GM18867 (cell line): ENCODE results near the gene SLC16A9.
"Not testable (repeated sequence)": the region's sequence is repeated elsewhere in the genome, so short reads cannot be mapped to it uniquely, and the experiment has no call there.

Experiments
- ATAC-seq: cut with Tn5 transposase; IDR thresholded peaks from one replicate; pipeline ENCODE4 v1.9.1; 2021; ENCODE audit warnings: mild to moderate bottlenecking, moderate library complexity; ENCODE audit not compliant: unreplicated experiment

The SLC16A9 gene

GRCh38 chr10:59709395-59710125 lies at the start of gene SLC16A9:
TSS of gene SLC16A9 (minus strand) at chr10:59709850. CDS start at chr10:59684291, 25,559 bp downstream.
- ATAC-seq: peak; percentile 89

- no peak for ATAC-seq
Observed at GRCh38 chr10:59757966-59758365, 48.3 kb upstream of the SLC16A9 start.

GRCh38 chr10:59754951-59755350 lies 45.3 kb upstream of the SLC16A9 start:
- ATAC-seq: no peak

GRCh38 chr10:59753267-59753666 lies 43.6 kb upstream of the SLC16A9 start, which contains the start of gene MRLN:
TSS of gene MRLN (minus strand) at chr10:59753455.
- no peak for ATAC-seq

GRCh38 chr10:59752278-59752940 lies 42.8 kb upstream of the SLC16A9 start:
- no peak for ATAC-seq

GRCh38 chr10:59750155-59750945 lies 40.7 kb upstream of the SLC16A9 start:
- no peak for ATAC-seq

- no peak for ATAC-seq
Observed at GRCh38 chr10:59748834-59749233, 39.2 kb upstream of the SLC16A9 start.

- no peak for ATAC-seq
Observed at GRCh38 chr10:59745163-59745650, 35.6 kb upstream of the SLC16A9 start.

- ATAC-seq: not testable (repeated sequence)
Observed at GRCh38 chr10:59744762-59745161, 35.1 kb upstream of the SLC16A9 start.

GRCh38 chr10:59744156-59744555 lies 34.5 kb upstream of the SLC16A9 start:
- ATAC-seq: not testable (repeated sequence)

GRCh38 chr10:59741583-59741982 lies 31.9 kb upstream of the SLC16A9 start:
- ATAC-seq: no peak

- ATAC-seq: no peak
Observed at GRCh38 chr10:59741048-59741447, 31.4 kb upstream of the SLC16A9 start.

- no peak for ATAC-seq
Observed at GRCh38 chr10:59736749-59737148, 27.1 kb upstream of the SLC16A9 start.

- ATAC-seq: no peak
Observed at GRCh38 chr10:59735296-59735695, 25.6 kb upstream of the SLC16A9 start.

GRCh38 chr10:59734014-59734462 lies 24.4 kb upstream of the SLC16A9 start:
- ATAC-seq: no peak

- not testable (repeated sequence) for ATAC-seq
Observed at GRCh38 chr10:59733321-59734013, 23.8 kb upstream of the SLC16A9 start.

- not testable (repeated sequence) for ATAC-seq
Observed at GRCh38 chr10:59732849-59733248, 23.2 kb upstream of the SLC16A9 start.

- not testable (repeated sequence) for ATAC-seq
Observed at GRCh38 chr10:59729167-59729566, 19.5 kb upstream of the SLC16A9 start.

GRCh38 chr10:59724098-59724938 lies 14.7 kb upstream of the SLC16A9 start:
- ATAC-seq: no peak

- no peak for ATAC-seq
Observed at GRCh38 chr10:59720377-59720776, 10.7 kb upstream of the SLC16A9 start.
